HCT116 (cell line): Measurements from ENCODE around the gene OXTR. TPM values are rescaled to one million over a fixed set of nuclear protein-coding genes. Genes with fewer than 3 reads are reported as not detected.

ENCODE experiments used
- ATAC-seq: fragments of 200-7000 bp; cut with Tn5 transposase; 2 replicates; pipeline ENCODE4 v1.9.1; 2020; ENCODE audit warnings: mild to moderate bottlenecking, moderate library complexity
- BruUV-seq: library from RNA; stranded (reverse); fragments of 400-500 nt; replicated peaks from 2 replicates; lab custom pipeline; 2021; lab: Mats Ljungman, UMichigan
- CTCF ChIA-PET: fragments of 300-600 bp; sonication (Branson Sonifier 250); formaldehyde crosslinking; loops from one replicate; lab custom pipeline; 2021; ENCODE audit warnings: antibody characterized with exemption; lab: Charles Lee
- POLR2A ChIA-PET: fragments of 300-600, 350-600 bp; sonication (Branson Sonifier 250); formaldehyde crosslinking; loops from one replicate; lab custom pipeline; 2021; ENCODE audit warnings: antibody characterized with exemption; lab: Charles Lee
- RAD21 ChIA-PET, 2 experiments: fragments of 300-600 bp; sonication (Branson Sonifier 250); formaldehyde crosslinking; loops; one replicate each; lab custom pipeline; 2023; ENCODE audit warnings: low total read pairs in 2 of 2; ENCODE audit not compliant: uncharacterized antibody in 2 of 2, unreplicated experiment in 2 of 2, low non-redundant PET in 1 of 2; lab: Charles Lee
- DNase-seq: peaks from one replicate; pipeline ENCODE4 v3.0.0-alpha.2; 2010; ENCODE audit warnings: low read depth, low spot score
- H2AFZ ChIP-seq: fragments of 200-600 bp; shearing (Covaris generic), sonication (generic); 2 replicates; pipeline ENCODE4 v1.6.1; 2017; ENCODE audit warnings: low read depth, mixed run types, mixed read lengths, antibody characterized with exemption, low read length; ENCODE audit not compliant: poor library complexity, severe bottlenecking
- H3K27ac ChIP-seq: 2 replicates; pipeline ENCODE4 v1.5.1; 2012; ENCODE audit warnings: low read depth, low read length
- H3K27me3 ChIP-seq: fragments of 200-600 bp; sonication (generic); 2 replicates; pipeline ENCODE4 v1.6.1; 2016; ENCODE audit warnings: mixed run types, low read length, mixed read lengths; ENCODE audit not compliant: insufficient read depth
- H3K36me3 ChIP-seq, 2 experiments: fragments of 200-500 bp in 1 of 2; fragments of 200-600 bp in 1 of 2; sonication (Bioruptor generic) in 1 of 2; sonication (generic) in 1 of 2; 2 replicates each; pipeline versions ENCODE4 v1.5.1 to v1.6.1; 2014 to 2016; ENCODE audit warnings: low read length in 2 of 2, inconsistent platforms in 1 of 2, mixed read lengths in 1 of 2, mixed run types in 1 of 2; ENCODE audit not compliant: insufficient read depth in 2 of 2, control insufficient read depth in 1 of 2
- H3K4me1 ChIP-seq, 2 experiments: fragments of 200-600 bp in 1 of 2; sonication (generic) in 1 of 2; 2 replicates each; pipeline versions ENCODE4 v1.5.1 to v1.6.1; 2012 to 2017; ENCODE audit warnings: low read length in 2 of 2, inconsistent platforms in 1 of 2, mild to moderate bottlenecking in 1 of 2, mixed read lengths in 1 of 2, mixed run types in 1 of 2, moderate library complexity in 1 of 2; ENCODE audit not compliant: insufficient read depth in 2 of 2, control insufficient read depth in 1 of 2
- H3K4me2 ChIP-seq: fragments of 200-600 bp; sonication (generic); 2 replicates; pipeline ENCODE4 v1.6.1; 2017; ENCODE audit warnings: mixed run types, low read length, mixed read lengths
- H3K4me3 ChIP-seq, 2 experiments: fragments of 200-600 bp in 1 of 2; sonication (generic) in 1 of 2; replicated peaks in 1 of 2; 2 replicates each; pipeline ENCODE4 v1.5.1; 2011 to 2016; ENCODE audit warnings: low read length in 2 of 2, control low read depth in 1 of 2, low read depth in 1 of 2, mild to moderate bottlenecking in 1 of 2, mixed read lengths in 1 of 2, mixed run types in 1 of 2
- H3K79me2 ChIP-seq: fragments of 200-600 bp; sonication (generic); 2 replicates; pipeline ENCODE4 v1.6.1; 2017; ENCODE audit warnings: mild to moderate bottlenecking, mixed run types, low read length, moderate library complexity, mixed read lengths; ENCODE audit not compliant: insufficient read depth
- H3K9ac ChIP-seq: fragments of 200-600 bp; sonication (generic); 2 replicates; pipeline ENCODE4 v1.6.1; 2016; ENCODE audit warnings: low read length, mixed read lengths
- H3K9me2 ChIP-seq: fragments of 200-600 bp; sonication (generic), shearing (Covaris generic); 2 replicates; pipeline ENCODE4 v1.6.1; 2017; ENCODE audit warnings: mixed run types, mild to moderate bottlenecking, moderate library complexity; ENCODE audit not compliant: insufficient read depth
- H3K9me3 ChIP-seq, 2 experiments: fragments of 200-500 bp in 1 of 2; fragments of 200-600 bp in 1 of 2; sonication (Bioruptor generic) in 1 of 2; sonication (generic) in 1 of 2; 2 replicates each; pipeline ENCODE4 v1.6.1; 2014 to 2017; ENCODE audit warnings: low read length in 2 of 2, mixed read lengths in 2 of 2, inconsistent platforms in 1 of 2, low read depth in 1 of 2, mild to moderate bottlenecking in 1 of 2, mixed run types in 1 of 2, moderate library complexity in 1 of 2; ENCODE audit not compliant: control insufficient read depth in 1 of 2, insufficient read depth in 1 of 2
- H4K20me1 ChIP-seq: fragments of 200-600 bp; sonication (generic), shearing (Covaris generic); 2 replicates; pipeline ENCODE4 v1.6.1; 2017; ENCODE audit warnings: mixed run types, mild to moderate bottlenecking, moderate library complexity; ENCODE audit not compliant: insufficient read depth
- CBX3 ChIP-seq: IDR thresholded peaks from 2 replicates; pipeline ENCODE4 v1.6.1; 2012; ENCODE audit warnings: low read depth
- CTCF ChIP-seq, 3 experiments: fragments of 200-600 bp in 1 of 3; sonication (generic) in 1 of 3; IDR thresholded peaks in 2 of 3; conservative IDR thresholded peaks in 1 of 3; 2 replicates each; pipeline ENCODE4 v1.5.1; 2012 to 2017; ENCODE audit warnings: low read depth in 2 of 3, low read length in 2 of 3, antibody characterized with exemption in 1 of 3, borderline replicate concordance in 1 of 3, control low read depth in 1 of 3, mild to moderate bottlenecking in 1 of 3, mixed read lengths in 1 of 3, mixed run types in 1 of 3, moderate library complexity in 1 of 3; ENCODE audit not compliant: insufficient read depth in 1 of 3
- ELF1 ChIP-seq: IDR thresholded peaks from 2 replicates; pipeline ENCODE4 v1.6.1; 2012; ENCODE audit warnings: low read depth, borderline replicate concordance
- EZH2 ChIP-seq: fragments of 200-600 bp; sonication (generic); IDR thresholded peaks from 2 replicates; pipeline ENCODE4 v1.6.1; 2017; ENCODE audit warnings: antibody characterized with exemption, mixed run types
- FOSL1 ChIP-seq: IDR thresholded peaks from 2 replicates; pipeline ENCODE4 v1.6.1; 2012; ENCODE audit warnings: low read depth
- JUND ChIP-seq: IDR thresholded peaks from 2 replicates; pipeline ENCODE4 v1.6.1; 2012
- MAX ChIP-seq: IDR thresholded peaks from 2 replicates; pipeline ENCODE4 v1.6.1; 2012
- POLR2AphosphoS5 ChIP-seq: IDR thresholded peaks from 2 replicates; pipeline ENCODE4 v1.6.1; 2011; ENCODE audit warnings: mild to moderate bottlenecking, low read depth, low read length, moderate library complexity
- RAD21 ChIP-seq: IDR thresholded peaks from 2 replicates; pipeline ENCODE4 v1.6.1; 2012; ENCODE audit warnings: low read depth, mild to moderate bottlenecking
- SIN3A ChIP-seq: IDR thresholded peaks from 2 replicates; pipeline ENCODE4 v1.6.1; 2012; ENCODE audit warnings: low read depth
- SP1 ChIP-seq: IDR thresholded peaks from 2 replicates; pipeline ENCODE4 v1.6.1; 2012; ENCODE audit warnings: low read depth
- SRF ChIP-seq: IDR thresholded peaks from 2 replicates; pipeline ENCODE4 v1.6.1; 2012; ENCODE audit warnings: low read depth
- TCF7L2 ChIP-seq: IDR thresholded peaks from 2 replicates; pipeline ENCODE4 v1.7.0; 2011; ENCODE audit warnings: borderline replicate concordance, inconsistent platforms; ENCODE audit not compliant: insufficient read depth, insufficient read length; ENCODE audit errors: extremely low read depth
- YY1 ChIP-seq: IDR thresholded peaks from 2 replicates; pipeline ENCODE4 v1.6.1; 2011; ENCODE audit warnings: low read length, low read depth, moderate library complexity, mild to moderate bottlenecking; ENCODE audit not compliant: insufficient replicate concordance; ENCODE audit errors: extremely low read depth
- ZFX ChIP-seq: fragments of 450-650 bp; IDR thresholded peaks from 2 replicates; pipeline ENCODE4 v1.6.1; 2017
- ZNF274 ChIP-seq: fragments of 200-500 bp; sonication (Bioruptor generic); IDR thresholded peaks from 2 replicates; pipeline ENCODE4 v1.6.1; 2014; ENCODE audit warnings: mild to moderate bottlenecking, low read depth, low read length, inconsistent platforms
- intact Hi-C: fragments of 100-400 bp; cut with micrococcal nuclease; formaldehyde crosslinking; loops from 2 replicates; pipeline ENCODE4 v1.10.0; 2022
- total RNA-seq: library from RNA; stranded (reverse); gene quantifications from one replicate; pipeline ENCODE4 v1.2.1, GENCODE V29; 2021; ENCODE audit not compliant: unreplicated experiment
- TF ChIP-seq, protein P1 (sequence below): IDR thresholded peaks from 2 replicates; pipeline ENCODE4 v1.6.1; 2011; ENCODE audit warnings: mild to moderate bottlenecking, low read length, moderate library complexity; ENCODE audit not compliant: insufficient replicate concordance; ENCODE audit errors: extremely low read depth

OXTR gene
- total RNA-seq, 1 experiment from 2014 or later, result 1.3 TPM

- POLR2A ChIA-PET, result no interaction called here
- no peak overlapping the region for H2AFZ ChIP-seq
- no peak overlapping the region for H3K4me2 ChIP-seq
- ATAC-seq, result no peak
- H3K9ac ChIP-seq, result no peak overlapping the region
- RAD21 ChIA-PET, result no interaction called here
- no peaks in the 10 kb centered on the region for H3K9me2 ChIP-seq
- no peaks in the 10 kb centered on the region for H3K27me3 ChIP-seq
- H3K9me3 ChIP-seq, result no peaks in the 10 kb centered on the region
- H4K20me1 ChIP-seq, result no peaks in the 10 kb centered on the region
- no peak for DNase-seq
- no TSS peak for BruUV-seq
- H3K36me3 ChIP-seq, result no peaks in the 10 kb centered on the region
- intact Hi-C loops, result no loop called here
- H3K79me2 ChIP-seq, result no peaks in the 10 kb centered on the region
- H3K4me1 ChIP-seq, result peaks cover 24 to 29% of the 10 kb centered on the region in 2 experiments
- H3K27ac ChIP-seq, result no peak overlapping the region
- H3K4me3 ChIP-seq, result no peak overlapping the region
- CTCF ChIA-PET, result no interaction called here
- TF ChIP-seq SP1 (no peak), SRF (no peak), ZFX (no peak), CTCF (IDR thresholded peaks at IDR 0.05 in 2 of 3, conservative IDR thresholded peaks at IDR 0.05 in 1 of 3; ENCODE audit: borderline replicate concordance in 1 of 3, insufficient read depth in 1 of 3, low read depth in 2 of 3, low read length in 2 of 3) (no peak), SIN3A (no peak), FOSL1 (no peak), EZH2 (no peak), TCF7L2 (no peak), ELF1 (no peak), CBX3 (no peak), POLR2AphosphoS5 (no peak), MAX (no peak), ZNF274 (no peak), RAD21 (no peak), JUND (no peak), YY1 (no peak)
- TF ChIP-seq, protein P1, sequence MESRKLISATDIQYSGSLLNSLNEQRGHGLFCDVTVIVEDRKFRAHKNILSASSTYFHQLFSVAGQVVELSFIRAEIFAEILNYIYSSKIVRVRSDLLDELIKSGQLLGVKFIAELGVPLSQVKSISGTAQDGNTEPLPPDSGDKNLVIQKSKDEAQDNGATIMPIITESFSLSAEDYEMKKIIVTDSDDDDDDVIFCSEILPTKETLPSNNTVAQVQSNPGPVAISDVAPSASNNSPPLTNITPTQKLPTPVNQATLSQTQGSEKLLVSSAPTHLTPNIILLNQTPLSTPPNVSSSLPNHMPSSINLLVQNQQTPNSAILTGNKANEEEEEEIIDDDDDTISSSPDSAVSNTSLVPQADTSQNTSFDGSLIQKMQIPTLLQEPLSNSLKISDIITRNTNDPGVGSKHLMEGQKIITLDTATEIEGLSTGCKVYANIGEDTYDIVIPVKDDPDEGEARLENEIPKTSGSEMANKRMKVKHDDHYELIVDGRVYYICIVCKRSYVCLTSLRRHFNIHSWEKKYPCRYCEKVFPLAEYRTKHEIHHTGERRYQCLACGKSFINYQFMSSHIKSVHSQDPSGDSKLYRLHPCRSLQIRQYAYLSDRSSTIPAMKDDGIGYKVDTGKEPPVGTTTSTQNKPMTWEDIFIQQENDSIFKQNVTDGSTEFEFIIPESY, result no peak
Measured at GRCh38 chr3:8745619-8746370, 23.6 kb downstream of the OXTR start.
